GM18951 (cell line): Measurements from ENCODE around the gene NENF.

ENCODE experiments used
- POLR2A ChIP-seq: IDR thresholded peaks from 4 replicates; pipeline ENCODE4 v1.6.1; 2011; ENCODE audit warnings: mild to moderate bottlenecking; ENCODE audit not compliant: insufficient read length, insufficient read depth; ENCODE audit errors: extremely low read depth
- in situ Hi-C: fragments of 300-500 bp; cut with MboI; formaldehyde crosslinking; loops from one replicate; pipeline ENCODE4 v1.12.0; 2022; ENCODE audit warnings: low sequenced_read_pairs, mixed read lengths, inconsistent platforms; ENCODE audit not compliant: unreplicated experiment

The NENF gene

GRCh38 chr1:212482637-212483441 is 50.1 kb downstream of the NENF start:
- in situ Hi-C loops, result no loop called here
- no peak for TF ChIP-seq POLR2A

GRCh38 chr1:212484701-212485570 is 52.2 kb downstream of the NENF start:
- TF ChIP-seq POLR2A, result no peak
- in situ Hi-C loops, result no loop called here

GRCh38 chr1:212485571-212485912 is 52.8 kb downstream of the NENF start:
- no peak for TF ChIP-seq POLR2A
- in situ Hi-C loops, result no loop called here

- TF ChIP-seq POLR2A, result no peak
- in situ Hi-C loops, result no loop called here
Observed at GRCh38 chr1:212485913-212486618, 53.3 kb downstream of the NENF start.

GRCh38 chr1:212486619-212486975 is 53.9 kb downstream of the NENF start:
- TF ChIP-seq POLR2A, result no peak
- in situ Hi-C loops, result no loop called here

GRCh38 chr1:212487286-212487685 is 54.6 kb downstream of the NENF start:
- in situ Hi-C loops, result no loop called here
- no peak for TF ChIP-seq POLR2A

- no peak for TF ChIP-seq POLR2A
- in situ Hi-C loops, result no loop called here
Observed at GRCh38 chr1:212487774-212488435, 55.2 kb downstream of the NENF start.

- TF ChIP-seq POLR2A, result no peak
- in situ Hi-C loops, result no loop called here
Observed at GRCh38 chr1:212488436-212489283, 55.9 kb downstream of the NENF start.

GRCh38 chr1:212489284-212489859 is 56.7 kb downstream of the NENF start:
- no peak for TF ChIP-seq POLR2A
- in situ Hi-C loops, result no loop called here

GRCh38 chr1:212490276-212490675 is 57.6 kb downstream of the NENF start:
- in situ Hi-C loops, result no loop called here
- TF ChIP-seq POLR2A, result no peak

- in situ Hi-C loops, result no loop called here
- no peak for TF ChIP-seq POLR2A
Observed at GRCh38 chr1:212491454-212491853, 58.7 kb downstream of the NENF start.
